H1 (cell line): ENCODE measurements around the gene AP3S1.

Experiments used
- RAD21 ChIP-seq, 2 experiments: IDR thresholded peaks in 1 of 2; conservative IDR thresholded peaks in 1 of 2; 2 replicates each; pipeline ENCODE4 v1.6.1; 2011; ENCODE audit warnings: low read depth in 2 of 2, low read length in 2 of 2, improper control_type of control experiment in 1 of 2, inconsistent platforms in 1 of 2, mild to moderate bottlenecking in 1 of 2, moderate library complexity in 1 of 2
- SRF ChIP-seq: IDR thresholded peaks from 2 replicates; pipeline ENCODE4 v1.6.1; 2011; ENCODE audit warnings: mild to moderate bottlenecking, low read depth, low read length, moderate library complexity

DNA sequence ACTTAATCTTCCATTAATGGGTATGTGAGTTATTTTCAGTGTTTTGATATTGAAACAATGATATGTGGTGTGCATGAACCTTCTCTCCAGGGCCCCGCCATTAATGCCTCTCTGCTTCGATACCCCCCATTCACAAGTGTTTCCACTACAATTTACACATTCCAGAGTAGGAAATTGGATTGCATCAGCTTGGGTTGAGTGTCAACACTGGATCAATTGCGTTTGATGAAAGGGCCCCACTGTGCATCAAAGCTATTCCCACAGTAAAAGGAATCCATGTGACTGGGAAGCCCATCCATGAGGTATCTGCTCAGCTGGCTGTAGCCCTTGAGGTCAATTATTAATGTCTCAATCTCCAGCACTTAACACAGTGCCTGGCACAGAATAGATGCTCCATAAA is 102.8 kb downstream of the AP3S1 start:
- TF ChIP-seq SRF (no peak), RAD21 (IDR thresholded peaks at IDR 0.05 in 1 of 2, conservative IDR thresholded peaks at IDR 0.05 in 1 of 2; ENCODE audit: low read depth in 2 of 2, low read length in 2 of 2) (no peak)
